Activated naive CD4-positive, alpha-beta T cell treated with anti-CD3 and anti-CD28 coated beads for 36 hours (primary cell): ENCODE results near the gene DIP2C. TPM values are rescaled to one million over a fixed set of nuclear protein-coding genes. Genes with fewer than 3 reads are reported as not detected.

Experiments
- CTCF ChIA-PET: fragments of 350-600 bp; sonication (Branson Sonifier 250); formaldehyde crosslinking; loops from one replicate; lab custom pipeline; 2021; ENCODE audit warnings: antibody characterized with exemption; lab: Charles Lee
- DNase-seq: peaks from one replicate; pipeline ENCODE4 v3.0.0-alpha.2; 2020
- H3K27ac Mint-ChIP-seq: one replicate; pipeline ENCODE4 v1.8.0; 2021; ENCODE audit warnings: mild to moderate bottlenecking, mixed read lengths
- H3K27me3 Mint-ChIP-seq: one replicate; pipeline ENCODE4 v1.8.0; 2021; ENCODE audit warnings: low read depth, mixed read lengths
- H3K36me3 Mint-ChIP-seq: one replicate; pipeline ENCODE4 v1.8.0; 2021; ENCODE audit warnings: low read depth, mixed read lengths
- H3K4me1 Mint-ChIP-seq: one replicate; pipeline ENCODE4 v1.8.0; 2021; ENCODE audit warnings: low read depth, mixed read lengths
- H3K4me3 Mint-ChIP-seq: one replicate; pipeline ENCODE4 v1.8.0; 2021; ENCODE audit warnings: mild to moderate bottlenecking, moderate library complexity, mixed read lengths
- H3K9me3 Mint-ChIP-seq: one replicate; pipeline ENCODE4 v1.8.0; 2021; ENCODE audit warnings: mixed read lengths
- intact Hi-C: fragments of 100-400 bp; cut with micrococcal nuclease; formaldehyde crosslinking; loops from one replicate; pipeline ENCODE4 v1.15.1; 2023
- microRNA-seq: library from miRNA; unstranded; fragments of <30 nt; microRNA quantifications from one replicate; pipeline ENCODE4 v1.2.0, GENCODE V29; 2022; ENCODE audit warnings: borderline microRNAs expressed, borderline replicate concordance
- total RNA-seq, 2 experiments: library from RNA; stranded (reverse); gene quantifications; one replicate each; pipeline ENCODE4 v1.2.3, GENCODE V29; 2021

Gene DIP2C
- total RNA-seq, 2 experiments from 2014 or later, result 0.67 to 0.91 TPM

DNA sequence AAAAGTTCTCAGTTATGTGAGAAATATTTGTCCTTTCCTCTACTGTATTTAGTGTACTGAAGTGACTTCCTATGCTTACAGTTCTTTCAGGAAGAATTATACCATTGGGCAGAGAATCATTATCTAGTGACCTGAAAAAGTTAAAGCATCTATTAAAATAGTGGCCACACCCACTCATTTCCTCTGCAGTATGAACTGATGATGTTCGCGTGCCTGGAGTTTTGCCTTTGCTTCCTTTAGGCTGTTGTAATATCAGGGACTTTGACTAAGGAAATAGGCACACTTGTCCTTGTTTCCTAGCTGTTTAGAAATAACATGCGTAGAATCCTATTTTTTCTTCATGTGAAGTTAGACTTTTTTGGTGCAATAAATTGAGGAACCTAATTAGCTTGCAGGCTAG lies 453.6 kb downstream of the DIP2C start:
- no peaks in the 10 kb centered on the region for H3K9me3 Mint-ChIP-seq
- H3K27ac Mint-ChIP-seq, result no peak overlapping the region
- peaks cover 5% of the 10 kb centered on the region for H3K36me3 Mint-ChIP-seq
- no peak for DNase-seq
- H3K4me1 Mint-ChIP-seq, result no peaks in the 10 kb centered on the region
- intact Hi-C loops, result no loop called here
- H3K4me3 Mint-ChIP-seq, result no peak overlapping the region
- CTCF ChIA-PET, result interaction anchor here (0.7 kb wide), 1 partner anchor 759 kb away, joined by 3 read pairs; no protein-coding TSS in a partner anchor
- H3K27me3 Mint-ChIP-seq, result no peaks in the 10 kb centered on the region

GRCh38 chr10:234708-235406 lies 454.6 kb downstream of the DIP2C start:
- peaks cover 5% of the 10 kb centered on the region for H3K36me3 Mint-ChIP-seq
- CTCF ChIA-PET, result no interaction called here

DNA sequence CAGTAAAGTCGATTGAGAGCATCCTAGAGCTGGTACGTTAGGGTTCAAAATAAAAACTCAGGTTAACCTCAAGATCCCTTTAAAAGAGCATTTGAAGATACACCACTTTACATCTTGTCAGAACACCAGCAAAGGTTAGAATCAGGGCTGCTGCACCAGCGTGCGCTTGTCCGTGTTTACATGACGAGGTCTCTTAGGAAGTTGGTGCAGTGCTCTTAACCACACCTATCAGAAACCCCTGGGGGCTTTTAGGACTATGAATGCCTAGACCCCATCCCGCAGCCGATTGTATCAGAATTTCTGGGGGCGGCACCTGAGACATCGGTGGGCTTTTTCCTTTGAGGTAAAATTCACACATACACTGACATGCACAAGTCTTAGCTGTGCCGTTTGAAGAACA lies 456.6 kb downstream of the DIP2C start:
- Mint-ChIP-seq H3K4me1 (peaks cover 5% of the 10 kb centered on the region), H3K36me3 (peaks cover 5% of the 10 kb centered on the region), H3K9me3 (no peaks in the 10 kb centered on the region), H3K4me3 (no peak overlapping the region), H3K27me3 (no peaks in the 10 kb centered on the region), H3K27ac (no peak overlapping the region)
- intact Hi-C loops, result no loop called here
- CTCF ChIA-PET, result no interaction called here
- no peak for DNase-seq

More at GRCh38 chr10:234708-235406, 454.6 kb downstream of the DIP2C start:
- DNase-seq, result no peak
- H3K9me3 Mint-ChIP-seq, result no peaks in the 10 kb centered on the region
- no peaks in the 10 kb centered on the region for H3K27me3 Mint-ChIP-seq
- H3K27ac Mint-ChIP-seq, result no peak overlapping the region
- intact Hi-C loops, result no loop called here
- no peak overlapping the region for H3K4me3 Mint-ChIP-seq
- no peaks in the 10 kb centered on the region for H3K4me1 Mint-ChIP-seq

DNA sequence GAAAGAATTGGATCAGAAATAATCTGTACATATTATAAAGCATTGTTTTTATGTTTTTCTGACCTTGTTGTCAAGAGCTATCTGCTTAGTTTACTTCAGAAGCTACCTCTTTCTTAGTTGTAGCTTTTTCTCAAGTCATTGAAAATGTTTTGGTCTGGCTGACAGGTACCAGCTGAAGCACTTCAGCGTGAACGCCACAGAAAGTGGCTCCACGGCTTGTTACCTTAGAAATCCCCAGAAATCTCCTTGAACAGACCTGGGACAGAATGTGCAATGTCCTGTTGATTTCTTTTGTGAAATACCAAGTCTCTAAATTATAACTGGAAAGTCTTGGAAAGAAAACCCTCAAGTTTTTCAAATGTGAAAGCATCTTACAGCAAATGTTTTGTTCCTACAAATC lies 457.4 kb downstream of the DIP2C start:
- no peak overlapping the region for H3K27ac Mint-ChIP-seq
- H3K4me3 Mint-ChIP-seq, result no peak overlapping the region
- intact Hi-C loops, result no loop called here
- H3K9me3 Mint-ChIP-seq, result no peaks in the 10 kb centered on the region
- CTCF ChIA-PET, result no interaction called here
- peaks cover 5% of the 10 kb centered on the region for H3K4me1 Mint-ChIP-seq
- DNase-seq, result no peak
- H3K36me3 Mint-ChIP-seq, result peaks cover 5% of the 10 kb centered on the region
- no peaks in the 10 kb centered on the region for H3K27me3 Mint-ChIP-seq

GRCh38 chr10:230758-231157 lies 458.7 kb downstream of the DIP2C start:
- Mint-ChIP-seq H3K4me3 (no peak overlapping the region), H3K4me1 (peaks cover 6% of the 10 kb centered on the region), H3K27me3 (no peaks in the 10 kb centered on the region), H3K9me3 (no peaks in the 10 kb centered on the region), H3K36me3 (no peaks in the 10 kb centered on the region), H3K27ac (no peak overlapping the region)
- CTCF ChIA-PET, result interaction anchor here (0.5 to 1.2 kb wide), 4 partner anchors 9 to 54 kb away, joined by 3 read pairs; no protein-coding TSS in a partner anchor
- intact Hi-C loops, result no loop called here
- DNase-seq, result no peak

DNA sequence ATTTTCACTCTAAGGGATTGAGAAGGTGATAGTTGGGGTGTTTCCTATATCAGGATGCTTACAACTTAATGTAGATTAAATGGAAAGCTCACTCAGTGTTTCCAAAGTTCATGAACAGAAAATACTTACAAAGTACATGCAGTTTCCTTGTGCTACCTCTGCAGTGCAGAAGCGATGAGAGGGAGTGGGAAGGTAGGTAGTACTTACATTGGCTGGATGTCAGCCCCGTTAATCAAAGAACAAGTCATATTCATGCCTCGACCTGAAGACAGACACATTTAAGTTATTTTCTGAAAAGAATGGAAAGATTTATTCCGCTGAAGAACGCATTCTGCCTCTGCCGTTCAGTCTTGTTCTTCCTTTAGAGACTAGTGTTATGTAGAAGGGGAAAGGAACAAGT lies 461.1 kb downstream of the DIP2C start:
- no peak overlapping the region for H3K27ac Mint-ChIP-seq

GRCh38 chr10:227014-227413 lies 462.5 kb downstream of the DIP2C start:
- CTCF ChIA-PET, result no interaction called here
- DNase-seq, result no peak
- no peaks in the 10 kb centered on the region for H3K27me3 Mint-ChIP-seq
- H3K9me3 Mint-ChIP-seq, result no peaks in the 10 kb centered on the region
- no peak overlapping the region for H3K27ac Mint-ChIP-seq
- no peaks in the 10 kb centered on the region for H3K36me3 Mint-ChIP-seq
- H3K4me1 Mint-ChIP-seq, result peaks cover 8% of the 10 kb centered on the region
- no peak overlapping the region for H3K4me3 Mint-ChIP-seq
- intact Hi-C loops, result loop anchor here (5.0 kb wide), 1 partner anchor 45 kb away; no protein-coding TSS in a partner anchor

More for the DNA sequence above, 461.1 kb downstream of the DIP2C start:
- Mint-ChIP-seq H3K4me1 (peaks cover 8% of the 10 kb centered on the region), H3K4me3 (no peak overlapping the region), H3K27me3 (no peaks in the 10 kb centered on the region), H3K36me3 (no peaks in the 10 kb centered on the region), H3K9me3 (no peaks in the 10 kb centered on the region)
- CTCF ChIA-PET, result no interaction called here
- no peak for DNase-seq
- intact Hi-C loops, result loop anchor here (5.0 kb wide), 1 partner anchor 46 kb away; no protein-coding TSS in a partner anchor

DNA sequence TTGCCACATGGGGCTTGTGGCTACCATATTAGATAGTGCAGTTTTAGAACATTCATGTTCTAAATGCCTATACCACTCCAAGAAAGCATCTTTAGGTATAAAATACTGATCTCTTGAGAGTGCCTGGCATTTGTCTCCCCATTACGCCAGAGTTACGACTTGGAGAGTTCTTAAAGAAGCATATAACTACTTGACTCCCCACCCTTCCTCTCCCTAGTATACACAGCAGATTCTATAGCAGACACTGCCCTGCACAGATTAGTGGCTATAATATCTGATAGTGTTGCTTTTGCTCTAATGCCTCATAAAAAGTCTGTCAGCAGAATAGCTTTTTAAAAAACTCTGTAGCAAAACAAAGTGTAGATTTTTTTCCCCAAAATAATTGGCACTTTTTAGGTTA lies 463.4 kb downstream of the DIP2C start:
- intact Hi-C loops, result loop anchor here (5.0 kb wide), 1 partner anchor 44 kb away; no protein-coding TSS in a partner anchor
- no peak overlapping the region for H3K27ac Mint-ChIP-seq
- peaks cover 2% of the 10 kb centered on the region for H3K36me3 Mint-ChIP-seq
- no peak for DNase-seq
- H3K4me3 Mint-ChIP-seq, result no peak overlapping the region
- H3K9me3 Mint-ChIP-seq, result no peaks in the 10 kb centered on the region
- CTCF ChIA-PET, result no interaction called here
- H3K4me1 Mint-ChIP-seq, result peaks cover 11% of the 10 kb centered on the region
- no peaks in the 10 kb centered on the region for H3K27me3 Mint-ChIP-seq

DNA sequence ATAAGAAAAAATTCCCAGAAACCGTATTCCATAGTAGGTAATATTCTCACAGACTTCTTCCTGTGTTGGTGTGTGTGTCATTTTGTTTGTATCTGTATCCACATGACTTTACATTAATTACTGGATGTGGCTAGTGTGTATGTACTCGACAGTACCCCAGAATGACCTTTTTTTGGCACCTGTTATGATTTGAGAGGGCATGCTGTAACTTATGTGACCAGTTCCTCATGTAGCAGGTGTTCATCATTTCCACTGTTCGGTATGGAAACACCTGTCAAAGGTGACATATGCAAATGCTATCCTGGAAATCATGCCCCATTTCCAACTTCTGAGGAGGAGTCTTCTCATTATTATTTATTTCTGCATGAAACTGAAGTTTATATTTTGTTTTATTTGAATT lies 464.9 kb downstream of the DIP2C start:
- peaks cover 18% of the 10 kb centered on the region for H3K4me1 Mint-ChIP-seq
- H3K4me3 Mint-ChIP-seq, result no peak overlapping the region
- no peak overlapping the region for H3K27ac Mint-ChIP-seq
- DNase-seq, result no peak
- H3K27me3 Mint-ChIP-seq, result no peaks in the 10 kb centered on the region
- intact Hi-C loops, result no loop called here
- no peaks in the 10 kb centered on the region for H3K9me3 Mint-ChIP-seq
- CTCF ChIA-PET, result no interaction called here
- peaks cover 2% of the 10 kb centered on the region for H3K36me3 Mint-ChIP-seq

Small RNA genes lying within 50 kb of the gene (microRNA-seq; reads per million reads assigned to microRNA genes)
- gene MIR5699, result not detected

Other genes with a start within 250 kb of the DIP2C start
- gene LARP4B, start 242.0 kb upstream of the DIP2C start, total RNA-seq, result 10 to 100 TPM; 66.7 to 69.3 TPM